Kidney epithelial cell (primary cell): Measurements from ENCODE around the gene CORO2A. TPM values are rescaled to one million over a fixed set of nuclear protein-coding genes. Genes with fewer than 3 reads are reported as not detected.

Source experiments
- DNase-seq: peaks from one replicate; pipeline ENCODE4 v3.0.0-alpha.2; 2010; ENCODE audit warnings: low read depth
- H3K27me3 ChIP-seq: 2 replicates; pipeline ENCODE4 v1.6.0; 2011; ENCODE audit warnings: low read length; ENCODE audit not compliant: control insufficient read depth, insufficient read depth
- H3K36me3 ChIP-seq: 2 replicates; pipeline ENCODE4 v1.5.1; 2011; ENCODE audit warnings: low read length; ENCODE audit not compliant: control insufficient read depth, insufficient read depth
- H3K4me3 ChIP-seq: 2 replicates; pipeline ENCODE4 v1.5.1; 2011; ENCODE audit warnings: low read depth, mild to moderate bottlenecking, control low read depth, low read length
- CTCF ChIP-seq: IDR thresholded peaks from 2 replicates; pipeline ENCODE4 v1.5.1; 2011; ENCODE audit warnings: mild to moderate bottlenecking, moderate library complexity, low read length, control low read depth, inconsistent platforms; ENCODE audit not compliant: insufficient read depth, poor library complexity, severe bottlenecking
- total RNA-seq: library from RNA; depleted of rRNA; stranded (reverse); fragments of >200 nt; gene quantifications from 2 replicates; pipeline ENCODE4 v1.2.3, GENCODE V29; 2015

CORO2A gene
- total RNA-seq, 1 donor from 2014 or later = 7.8 TPM

GRCh38 chr9:98171176-98171925 is 21.1 kb downstream of the CORO2A start:
- H3K36me3 ChIP-seq = no peaks in the 10 kb centered on the region
- H3K27me3 ChIP-seq = no peaks in the 10 kb centered on the region
- no peak for TF ChIP-seq CTCF
- no peak overlapping the region for H3K4me3 ChIP-seq
- DNase-seq = no peak

DNA sequence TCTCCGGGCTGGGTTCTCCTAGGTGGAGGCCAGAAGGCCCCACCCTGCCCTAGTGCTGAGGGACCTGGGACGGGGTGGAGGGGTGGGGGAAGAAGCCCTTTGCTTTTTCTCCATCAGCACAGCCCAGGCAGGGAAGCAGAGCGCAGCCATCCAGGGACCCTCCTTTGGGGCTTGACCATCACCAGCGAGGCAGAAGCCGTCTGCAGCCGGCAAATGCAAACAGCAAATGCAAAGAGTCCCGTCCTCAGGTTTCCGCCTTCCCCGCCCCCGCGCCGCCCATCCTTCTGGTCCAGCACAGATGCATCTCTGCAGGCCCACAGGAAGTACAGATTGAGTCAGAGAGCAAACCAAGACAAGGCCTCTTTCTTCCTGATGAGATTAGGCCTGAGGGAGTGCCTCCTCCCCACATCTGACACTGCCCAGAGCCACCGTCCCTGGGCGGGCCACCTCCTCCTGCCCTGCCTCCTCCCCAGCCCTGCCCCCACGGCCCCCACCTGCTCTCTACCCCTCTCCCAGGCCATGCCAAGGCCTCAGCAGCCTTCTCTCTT is 23.4 kb downstream of the CORO2A start:
- no peak overlapping the region for H3K4me3 ChIP-seq
- TF ChIP-seq CTCF = no peak
- H3K27me3 ChIP-seq = no peaks in the 10 kb centered on the region
- H3K36me3 ChIP-seq = no peaks in the 10 kb centered on the region
- DNase-seq = no peak

DNA sequence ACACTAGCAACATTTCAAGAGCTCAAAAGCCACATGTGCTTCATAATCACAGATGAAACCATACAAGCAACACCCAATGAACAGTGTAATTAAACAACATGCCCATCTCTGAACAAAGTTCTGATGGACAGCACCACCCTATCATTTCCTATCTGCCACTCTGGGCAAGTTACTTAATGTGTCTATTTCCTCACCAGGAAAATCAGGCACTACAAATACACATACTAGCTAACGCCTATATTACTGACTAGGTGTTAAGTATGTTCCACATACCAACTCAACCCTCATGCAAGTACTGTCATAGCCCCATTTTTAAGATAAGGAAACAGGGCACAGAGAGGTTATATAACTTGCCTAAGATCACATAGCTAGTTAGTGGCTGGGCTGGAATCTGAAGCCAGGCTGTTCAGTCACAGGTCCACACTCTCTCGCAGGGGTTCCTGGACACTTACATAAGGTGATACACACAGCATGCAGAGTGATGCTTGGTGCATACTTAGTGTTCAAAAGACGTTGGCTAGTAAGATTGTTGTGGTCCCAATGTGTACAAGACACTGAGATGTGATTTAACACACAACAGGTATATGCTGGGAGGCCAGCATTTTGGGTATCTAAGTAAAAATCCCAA is 24.2 kb downstream of the CORO2A start:
- Histone ChIP-seq H3K27me3 (no peaks in the 10 kb centered on the region), H3K36me3 (no peaks in the 10 kb centered on the region), H3K4me3 (no peak overlapping the region)
- no peak for DNase-seq
- TF ChIP-seq CTCF = no peak

- Histone ChIP-seq H3K4me3 (no peak overlapping the region), H3K36me3 (no peaks in the 10 kb centered on the region), H3K27me3 (no peaks in the 10 kb centered on the region)
- no peak for TF ChIP-seq CTCF
- no peak for DNase-seq
Observed at GRCh38 chr9:98164912-98165311, 27.5 kb downstream of the CORO2A start.

- no peaks in the 10 kb centered on the region for H3K27me3 ChIP-seq
- H3K4me3 ChIP-seq = no peak overlapping the region
- no peak for TF ChIP-seq CTCF
- DNase-seq = no peak
- no peaks in the 10 kb centered on the region for H3K36me3 ChIP-seq
Observed at GRCh38 chr9:98162613-98163012, 29.8 kb downstream of the CORO2A start.
